BLaER1 (cell line): ENCODE results near the gene SND1.

ENCODE experiments used
- H3K27ac ChIP-seq: shearing (Covaris generic); formaldehyde crosslinking; 2 replicates; pipeline ENCODE4 v1.8.1; 2022
- H3K27me3 ChIP-seq: shearing (Covaris generic); formaldehyde crosslinking; 2 replicates; pipeline ENCODE4 v1.8.1; 2022
- H3K36me3 ChIP-seq: shearing (Covaris generic); formaldehyde crosslinking; 2 replicates; pipeline ENCODE4 v1.8.1; 2022
- H3K4me1 ChIP-seq: shearing (Covaris generic); formaldehyde crosslinking; 2 replicates; pipeline ENCODE4 v1.8.1; 2022
- H3K4me2 ChIP-seq: shearing (Covaris generic); formaldehyde crosslinking; 2 replicates; pipeline ENCODE4 v1.8.1; 2022
- H3K4me3 ChIP-seq: shearing (Covaris generic); formaldehyde crosslinking; 2 replicates; pipeline ENCODE4 v1.8.1; 2022
- H3K9ac ChIP-seq: shearing (Covaris generic); formaldehyde crosslinking; 2 replicates; pipeline ENCODE4 v1.8.1; 2022
- H3K9me3 ChIP-seq: shearing (Covaris generic); formaldehyde crosslinking; 2 replicates; pipeline ENCODE4 v1.8.1; 2022
- H4K20me1 ChIP-seq: shearing (Covaris generic); formaldehyde crosslinking; 2 replicates; pipeline ENCODE4 v1.8.1; 2022
- Cebpa-rat ChIP-seq: shearing (Covaris generic); IDR thresholded peaks from 2 replicates; pipeline ENCODE4 v1.8.1; 2022

SND1 gene

DNA sequence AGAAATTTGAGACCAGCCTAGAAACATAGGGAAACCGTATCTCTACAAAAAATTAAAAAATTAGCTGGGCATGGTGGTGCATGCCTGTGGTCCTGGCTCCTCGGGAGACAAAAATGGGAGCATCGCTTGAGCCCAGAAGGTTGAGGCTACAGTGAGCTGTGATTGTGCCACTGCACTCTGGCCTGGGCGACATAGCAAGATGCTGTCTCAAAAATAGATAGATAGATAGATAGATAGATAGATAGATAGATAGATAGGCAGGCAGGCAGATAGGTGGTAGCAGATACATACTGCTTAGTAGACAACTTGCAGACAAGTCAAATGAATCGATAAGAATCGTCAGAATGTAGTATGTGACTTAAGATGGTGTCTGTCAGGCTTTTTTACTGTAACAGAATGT lies 106.9 kb downstream of the SND1 start:
- H3K9me3 ChIP-seq = no peaks in the 10 kb centered on the region
- no peak for TF ChIP-seq Cebpa-rat
- no peak overlapping the region for H3K4me2 ChIP-seq
- no peak overlapping the region for H3K27ac ChIP-seq
- peaks cover 21% of the 10 kb centered on the region; the same call in 1 of the 2 replicates for H4K20me1 ChIP-seq
- H3K36me3 ChIP-seq = 0 out of 2 replicates have a peak, but pooled peaks cover 17% of the 10 kb centered on the region
- no peaks in the 10 kb centered on the region for H3K27me3 ChIP-seq
- no peak overlapping the region for H3K9ac ChIP-seq
- peaks cover 26% of the 10 kb centered on the region for H3K4me1 ChIP-seq
- no peak overlapping the region for H3K4me3 ChIP-seq

DNA sequence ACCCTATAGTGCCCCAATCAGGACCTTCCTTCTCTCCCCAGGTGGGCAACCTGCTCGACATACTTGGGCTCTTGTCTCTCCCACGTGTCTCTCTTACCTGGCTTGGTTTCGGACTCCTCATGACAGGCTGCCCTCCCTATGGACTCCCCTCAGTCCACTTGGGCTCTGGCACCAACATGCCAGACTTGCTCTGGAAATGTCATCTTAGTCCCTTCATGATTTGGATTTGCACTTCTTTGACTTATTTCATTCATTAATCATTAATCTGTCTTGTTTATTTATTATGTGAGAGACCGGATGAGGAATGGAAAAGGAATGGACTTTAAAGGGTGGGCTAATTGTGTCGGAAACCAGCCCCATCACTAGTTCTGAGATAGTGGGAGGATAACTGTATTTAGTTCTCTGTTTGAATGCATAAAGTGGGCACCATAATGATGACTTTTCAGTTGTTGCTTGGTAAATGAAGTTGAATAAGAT lies 108.0 kb downstream of the SND1 start:
- Histone ChIP-seq H3K36me3 (0 out of 2 replicates have a peak, but pooled peaks cover 10% of the 10 kb centered on the region), H3K4me3 (no peak overlapping the region), H3K4me2 (no peak overlapping the region), H3K4me1 (peaks cover 22% of the 10 kb centered on the region), H4K20me1 (peaks cover 16% of the 10 kb centered on the region; the same call in 1 of the 2 replicates), H3K9ac (no peak overlapping the region), H3K27me3 (no peaks in the 10 kb centered on the region), H3K9me3 (no peaks in the 10 kb centered on the region), H3K27ac (no peak overlapping the region)
- TF ChIP-seq Cebpa-rat = no peak

DNA sequence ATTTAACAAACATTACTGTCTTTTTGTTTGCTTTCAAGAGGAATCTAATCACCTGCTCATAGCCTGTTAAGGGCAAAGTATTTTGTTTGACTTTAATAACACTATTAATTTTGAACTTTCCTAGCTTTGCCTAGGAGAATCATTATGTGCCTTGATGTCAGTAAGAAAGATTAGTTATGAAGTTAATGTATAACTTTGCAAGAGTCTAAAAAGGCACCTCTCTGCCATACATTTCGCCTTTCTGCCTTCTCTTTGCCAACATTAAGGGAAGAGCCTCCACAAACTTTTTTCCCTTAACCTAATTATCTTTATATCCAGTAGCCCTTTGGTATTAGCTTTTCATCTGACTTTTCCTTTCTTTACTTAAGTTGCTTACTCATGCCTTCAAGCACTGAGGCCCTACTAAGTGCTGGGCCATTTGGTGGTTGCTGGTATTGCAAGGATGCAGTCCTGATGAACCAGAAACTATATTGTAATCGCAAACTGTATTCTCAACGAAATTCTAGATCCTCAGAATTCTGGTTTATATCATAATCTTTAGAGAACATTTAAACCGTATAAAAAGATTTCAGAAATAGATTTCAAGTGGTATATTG lies 108.5 kb downstream of the SND1 start:
- Histone ChIP-seq H3K27ac (no peak overlapping the region), H3K4me1 (peaks cover 17% of the 10 kb centered on the region), H3K4me3 (no peak overlapping the region), H3K4me2 (no peak overlapping the region), H3K9ac (no peak overlapping the region), H3K36me3 (0 out of 2 replicates have a peak, but pooled peaks cover 11% of the 10 kb centered on the region), H3K27me3 (no peaks in the 10 kb centered on the region), H4K20me1 (peaks cover 11% of the 10 kb centered on the region; the same call in 1 of the 2 replicates), H3K9me3 (no peaks in the 10 kb centered on the region)
- TF ChIP-seq Cebpa-rat = no peak

DNA sequence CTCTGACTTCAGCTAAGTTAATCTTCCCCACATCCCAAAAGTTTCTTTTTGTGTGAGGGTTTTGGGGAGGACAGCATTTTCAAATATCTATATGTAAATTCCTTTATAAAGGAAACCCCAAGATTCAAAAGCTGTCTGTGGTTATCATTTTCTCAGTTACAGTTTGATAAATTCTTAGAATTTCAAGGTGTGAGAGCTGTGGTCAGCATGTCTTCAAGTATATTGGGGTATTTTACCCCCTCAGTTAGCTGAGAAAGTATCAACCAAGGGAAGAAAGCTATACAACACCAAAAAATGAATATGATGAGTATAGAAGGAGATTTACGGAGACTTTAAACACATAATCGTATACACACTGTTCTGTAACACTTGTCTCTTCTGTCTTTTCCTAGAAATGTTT lies 109.2 kb downstream of the SND1 start:
- H3K4me1 ChIP-seq = peaks cover 13% of the 10 kb centered on the region
- H3K27ac ChIP-seq = no peak overlapping the region
- H3K4me2 ChIP-seq = no peak overlapping the region
- TF ChIP-seq Cebpa-rat = no peak
- H4K20me1 ChIP-seq = peaks cover 8% of the 10 kb centered on the region; the same call in 1 of the 2 replicates
- H3K4me3 ChIP-seq = no peak overlapping the region
- no peaks in the 10 kb centered on the region for H3K27me3 ChIP-seq
- no peak overlapping the region for H3K9ac ChIP-seq
- H3K9me3 ChIP-seq = peaks cover 5% of the 10 kb centered on the region
- H3K36me3 ChIP-seq = peaks cover 18% of the 10 kb centered on the region

DNA sequence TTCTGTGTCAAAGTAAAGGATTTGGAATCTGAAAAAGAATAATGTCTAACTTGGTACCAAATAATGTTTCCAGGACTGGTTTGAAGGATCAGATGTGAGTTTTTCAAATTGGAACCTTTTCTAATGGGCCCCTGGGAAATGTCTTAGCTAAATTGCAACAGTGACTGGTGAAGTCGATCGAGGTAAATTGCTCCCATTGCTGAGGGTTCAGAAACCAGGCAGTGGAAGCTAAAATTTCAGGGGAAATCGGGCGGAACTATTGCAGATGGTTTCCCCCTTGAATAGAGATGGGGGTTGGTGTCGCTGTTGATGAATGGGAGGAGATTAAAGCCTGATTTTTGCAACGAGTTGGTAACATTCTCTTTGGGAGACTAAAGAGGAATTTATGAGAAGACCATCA lies 112.7 kb downstream of the SND1 start:
- Histone ChIP-seq H3K4me1 (peaks cover 27% of the 10 kb centered on the region), H3K4me2 (peak overlapping the region; percentile 8; the same call in 1 of the 2 replicates), H3K9me3 (peaks cover 7% of the 10 kb centered on the region), H3K9ac (no peak overlapping the region), H3K27ac (no peak overlapping the region), H3K36me3 (peaks cover 23% of the 10 kb centered on the region), H3K4me3 (no peak overlapping the region), H4K20me1 (peaks cover 24% of the 10 kb centered on the region; the same call in 1 of the 2 replicates), H3K27me3 (no peaks in the 10 kb centered on the region)
- TF ChIP-seq Cebpa-rat = no peak

DNA sequence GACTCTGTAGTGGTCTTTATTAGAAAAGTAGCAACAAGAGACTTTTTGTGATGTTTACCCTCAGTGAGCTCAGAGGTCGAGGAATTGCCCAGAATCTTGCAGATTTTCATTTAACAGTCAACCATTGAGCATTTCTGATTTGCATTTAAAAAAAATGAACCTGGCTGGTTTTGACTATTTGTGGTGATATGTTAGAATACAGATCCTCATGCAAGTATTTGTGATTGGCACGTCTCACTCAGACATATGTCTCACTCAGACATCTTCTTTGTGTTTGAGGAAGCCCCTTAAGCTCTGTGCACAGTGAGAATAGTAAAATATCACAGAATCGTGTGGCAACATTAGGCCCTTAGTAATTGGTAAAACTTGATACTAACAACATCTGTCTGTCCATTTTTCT lies 113.2 kb downstream of the SND1 start:
- Histone ChIP-seq H3K27me3 (no peaks in the 10 kb centered on the region), H3K9ac (no peak overlapping the region), H3K4me1 (peaks cover 27% of the 10 kb centered on the region), H3K9me3 (peaks cover 7% of the 10 kb centered on the region), H3K36me3 (peaks cover 20% of the 10 kb centered on the region), H3K4me3 (no peak overlapping the region), H4K20me1 (peaks cover 28% of the 10 kb centered on the region; the same call in 1 of the 2 replicates), H3K27ac (no peak overlapping the region), H3K4me2 (no peak overlapping the region; the same call in 1 of the 2 replicates)
- TF ChIP-seq Cebpa-rat = no peak

DNA sequence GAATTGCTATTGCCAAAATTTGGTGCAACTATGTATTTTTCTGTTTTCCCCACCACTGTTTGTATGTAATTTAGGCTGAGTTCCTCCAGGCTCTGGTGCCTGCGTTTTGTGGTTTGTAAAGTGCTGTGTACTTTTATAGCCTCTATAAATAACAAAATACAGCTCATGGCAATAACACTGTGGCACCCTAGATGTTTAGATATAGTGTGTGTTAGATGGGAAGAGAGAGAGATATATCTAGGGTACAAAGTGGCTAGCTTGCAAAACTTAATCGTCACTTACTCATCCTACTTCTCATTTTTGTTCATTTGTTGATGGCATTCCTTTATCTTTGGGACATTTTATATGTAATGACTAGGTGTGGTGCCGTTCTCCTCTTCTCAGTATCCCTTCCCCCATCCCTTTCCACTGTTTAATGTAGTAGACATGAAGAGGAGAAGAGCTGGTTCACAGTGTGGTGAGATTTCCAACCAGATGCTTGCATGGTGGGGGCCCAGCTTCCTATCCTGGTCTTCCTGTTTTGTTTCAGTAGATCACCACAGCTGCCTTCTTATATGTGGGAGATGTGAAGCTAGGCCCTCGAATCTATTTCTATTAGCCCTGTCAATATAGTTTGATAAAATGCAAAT lies 115.0 kb downstream of the SND1 start:
- TF ChIP-seq Cebpa-rat = no peak
- no peak overlapping the region for H3K4me3 ChIP-seq
- H3K36me3 ChIP-seq = peaks cover 26% of the 10 kb centered on the region
- H3K4me1 ChIP-seq = peaks cover 27% of the 10 kb centered on the region
- H4K20me1 ChIP-seq = peaks cover 30% of the 10 kb centered on the region; the same call in 1 of the 2 replicates
- H3K4me2 ChIP-seq = peak overlapping the region; percentile 44
- no peak overlapping the region; the same call in 1 of the 2 replicates for H3K27ac ChIP-seq
- no peak overlapping the region for H3K9ac ChIP-seq
- peaks cover 7% of the 10 kb centered on the region for H3K9me3 ChIP-seq
- H3K27me3 ChIP-seq = no peaks in the 10 kb centered on the region

DNA sequence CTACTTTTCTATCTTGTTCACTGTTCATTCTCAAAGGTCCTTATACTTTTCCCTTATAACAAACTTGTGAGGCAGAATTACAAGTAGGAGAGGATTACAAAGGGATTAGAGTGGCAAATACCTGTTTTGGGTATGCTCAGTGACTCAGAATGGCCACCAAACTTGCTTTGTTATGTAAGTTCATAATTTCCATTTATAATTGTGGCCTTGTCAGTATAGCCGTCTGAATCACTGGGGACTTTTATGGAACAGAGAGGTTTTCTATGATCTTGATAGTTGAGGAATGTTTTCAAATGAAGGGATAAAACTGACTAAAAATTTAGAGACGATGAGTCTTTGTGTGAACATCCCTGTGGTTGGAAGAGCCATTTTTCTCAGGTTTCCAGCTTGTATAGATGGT lies 116.2 kb downstream of the SND1 start:
- TF ChIP-seq Cebpa-rat = no peak
- Histone ChIP-seq H3K27ac (no peak overlapping the region), H4K20me1 (peaks cover 30% of the 10 kb centered on the region; the same call in 1 of the 2 replicates), H3K4me1 (peaks cover 27% of the 10 kb centered on the region), H3K36me3 (peaks cover 30% of the 10 kb centered on the region), H3K9me3 (peaks cover 7% of the 10 kb centered on the region), H3K4me3 (no peak overlapping the region), H3K9ac (no peak overlapping the region), H3K4me2 (no peak overlapping the region), H3K27me3 (no peaks in the 10 kb centered on the region)

DNA sequence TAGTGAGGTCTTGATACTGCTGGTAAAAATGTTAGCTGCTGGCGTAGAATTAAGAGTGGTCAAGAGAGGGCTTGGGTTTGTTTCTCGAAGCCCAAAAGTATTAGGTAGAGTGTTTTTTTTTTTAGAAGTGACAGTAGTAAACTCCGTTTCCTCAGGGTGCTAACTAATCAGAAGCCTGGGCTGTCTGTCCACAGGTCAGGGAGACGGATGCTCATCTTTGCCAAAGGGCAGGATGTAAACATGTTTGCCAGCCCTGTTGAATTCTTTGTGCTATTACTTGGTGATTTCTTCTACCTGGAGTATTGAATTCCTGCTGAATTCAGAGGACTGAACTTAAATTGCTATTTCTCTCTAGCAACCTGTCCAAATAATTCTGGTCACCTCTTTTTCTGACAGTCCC lies 117.1 kb downstream of the SND1 start:
- Histone ChIP-seq H3K9me3 (peaks cover 7% of the 10 kb centered on the region), H3K27ac (no peak overlapping the region), H3K4me3 (no peak overlapping the region), H3K36me3 (peaks cover 33% of the 10 kb centered on the region), H4K20me1 (peaks cover 30% of the 10 kb centered on the region; the same call in 1 of the 2 replicates), H3K27me3 (no peaks in the 10 kb centered on the region), H3K4me1 (peaks cover 27% of the 10 kb centered on the region), H3K4me2 (no peak overlapping the region), H3K9ac (no peak overlapping the region)
- no peak for TF ChIP-seq Cebpa-rat
